Skeletal muscle tissue (tissue), 5 donors: Measurements from ENCODE around the gene TBC1D3E. TPM values are rescaled to one million over a fixed set of nuclear protein-coding genes. Genes with fewer than 3 reads are reported as not detected.
"Not testable (repeated sequence)": the region's sequence is repeated elsewhere in the genome, so short reads cannot be mapped to it uniquely, and the experiment has no call there.

Source experiments
- H3K27ac ChIP-seq: one replicate; pipeline ENCODE4 v1.7.0; 2013; ENCODE audit warnings: mild to moderate bottlenecking, low read depth, low read length, inconsistent platforms
- H3K27me3 ChIP-seq, 3 donors: one replicate each; pipeline ENCODE4 v1.7.0; 2013; ENCODE audit warnings: low read length in 3 of 3; ENCODE audit not compliant: control insufficient read depth in 3 of 3, insufficient read depth in 3 of 3
- H3K36me3 ChIP-seq, 3 donors: one replicate each; pipeline ENCODE4 v1.7.0; 2013; ENCODE audit warnings: low read length in 3 of 3; ENCODE audit not compliant: control insufficient read depth in 3 of 3, insufficient read depth in 3 of 3
- H3K4me1 ChIP-seq, 3 donors: one replicate each; pipeline ENCODE4 v1.7.0; 2013; ENCODE audit warnings: low read length in 3 of 3, mild to moderate bottlenecking in 3 of 3; ENCODE audit not compliant: control insufficient read depth in 3 of 3, insufficient read depth in 3 of 3
- H3K4me3 ChIP-seq, 3 donors: one replicate each; pipeline ENCODE4 v1.7.0; 2013; ENCODE audit warnings: low read length in 3 of 3
- H3K9ac ChIP-seq, 3 donors: one replicate each; pipeline ENCODE4 v1.7.0; 2013; ENCODE audit warnings: low read length in 3 of 3, mild to moderate bottlenecking in 3 of 3, moderate library complexity in 2 of 3, low read depth in 1 of 3
- H3K9me3 ChIP-seq, 3 donors: one replicate each; pipeline ENCODE4 v1.7.0; 2013; ENCODE audit warnings: low read length in 3 of 3; ENCODE audit not compliant: control insufficient read depth in 3 of 3
- small RNA-seq: library from RNA; depleted of rRNA; stranded (forward); fragments of <200 nt; gene quantifications from one replicate; pipeline ENCODE3, GENCODE V24; 2014
- total RNA-seq: library from RNA; depleted of rRNA; stranded (reverse); fragments of >200 nt; gene quantifications from one replicate; pipeline ENCODE4 v1.2.3, GENCODE V29; 2014
- donor health status: Osteomylitis.

The TBC1D3E gene
- not detected for total RNA-seq

GRCh38 chr17:38127651-38128050 lies at the start of gene TBC1D3E:
TBC1D3E (plus strand) TSS chr17:38127951; CDS start chr17:38129496, 1,545 bp downstream.
- H3K36me3 ChIP-seq, H3K4me1 ChIP-seq, H3K27ac ChIP-seq, H3K27me3 ChIP-seq, H3K9me3 ChIP-seq, H3K4me3 ChIP-seq, H3K9ac ChIP-seq: not testable (repeated sequence)

- not testable (repeated sequence) for H3K9ac ChIP-seq, H3K27me3 ChIP-seq, H3K36me3 ChIP-seq, H3K4me3 ChIP-seq, H3K4me1 ChIP-seq, H3K27ac ChIP-seq, H3K9me3 ChIP-seq
Measured at GRCh38 chr17:38087344-38087743, 40.4 kb upstream of the TBC1D3E start.

GRCh38 chr17:38088120-38088519 lies 39.6 kb upstream of the TBC1D3E start:
- not testable (repeated sequence) for H3K36me3 ChIP-seq, H3K27ac ChIP-seq, H3K9ac ChIP-seq, H3K4me1 ChIP-seq, H3K9me3 ChIP-seq, H3K27me3 ChIP-seq, H3K4me3 ChIP-seq

GRCh38 chr17:38094059-38094694 lies 33.6 kb upstream of the TBC1D3E start:
- not testable (repeated sequence) for H3K9me3 ChIP-seq, H3K36me3 ChIP-seq, H3K27me3 ChIP-seq, H3K9ac ChIP-seq, H3K27ac ChIP-seq, H3K4me1 ChIP-seq, H3K4me3 ChIP-seq

GRCh38 chr17:38099262-38099661 lies 28.5 kb upstream of the TBC1D3E start:
- not testable (repeated sequence) for H3K9me3 ChIP-seq, H3K27ac ChIP-seq, H3K27me3 ChIP-seq, H3K9ac ChIP-seq, H3K36me3 ChIP-seq, H3K4me3 ChIP-seq, H3K4me1 ChIP-seq

- not testable (repeated sequence) for H3K9ac ChIP-seq, H3K27me3 ChIP-seq, H3K4me1 ChIP-seq, H3K36me3 ChIP-seq, H3K27ac ChIP-seq, H3K9me3 ChIP-seq, H3K4me3 ChIP-seq
Measured at GRCh38 chr17:38119829-38120228, 7.9 kb upstream of the TBC1D3E start.

- not testable (repeated sequence) for H3K27me3 ChIP-seq
Measured at GRCh38 chr17:38134860-38135259, 7.1 kb downstream of the TBC1D3E start.

More at GRCh38 chr17:38134860-38135259, 7.1 kb downstream of the TBC1D3E start:
- not testable (repeated sequence) for H3K9me3 ChIP-seq, H3K36me3 ChIP-seq, H3K4me1 ChIP-seq, H3K27ac ChIP-seq, H3K9ac ChIP-seq, H3K4me3 ChIP-seq

Small RNAs within 50 kb of the gene (small RNA-seq; reads per million reads assigned to genes)
- not detected for gene RF00019
- not detected for gene RNA5SP526

Other genes with a start within 250 kb of the TBC1D3E start
- not detected for gene TBC1D3K, start 203.5 kb upstream of the TBC1D3E start, total RNA-seq
- 2.1 TPM for gene TBC1D3L, start 138.9 kb upstream of the TBC1D3E start, total RNA-seq
- gene TBC1D3D, start 124.0 kb upstream of the TBC1D3E start, total RNA-seq = not detected
- not detected for gene TBC1D3C, start 59.3 kb upstream of the TBC1D3E start, total RNA-seq
- not detected for gene TBC1D3, start 64.6 kb downstream of the TBC1D3E start, total RNA-seq
- 45.4 TPM for gene MRPL45, start 169.2 kb downstream of the TBC1D3E start, total RNA-seq
- not detected for gene GPR179, start 216.0 kb downstream of the TBC1D3E start, total RNA-seq
- 13.0 TPM for gene SOCS7, start 223.9 kb downstream of the TBC1D3E start, total RNA-seq